ENCODE data around the gene FAM193A. TPM values are rescaled to one million over a fixed set of nuclear protein-coding genes. Genes with fewer than 3 reads are reported as not detected.
"Not testable (repeated sequence)": the region's sequence is repeated elsewhere in the genome, so short reads cannot be mapped to it uniquely, and the experiment has no call there.

FAM193A gene
- polyA plus RNA-seq, 4 donors = 23.6 to 33.0 (median 28.4) TPM

DNA sequence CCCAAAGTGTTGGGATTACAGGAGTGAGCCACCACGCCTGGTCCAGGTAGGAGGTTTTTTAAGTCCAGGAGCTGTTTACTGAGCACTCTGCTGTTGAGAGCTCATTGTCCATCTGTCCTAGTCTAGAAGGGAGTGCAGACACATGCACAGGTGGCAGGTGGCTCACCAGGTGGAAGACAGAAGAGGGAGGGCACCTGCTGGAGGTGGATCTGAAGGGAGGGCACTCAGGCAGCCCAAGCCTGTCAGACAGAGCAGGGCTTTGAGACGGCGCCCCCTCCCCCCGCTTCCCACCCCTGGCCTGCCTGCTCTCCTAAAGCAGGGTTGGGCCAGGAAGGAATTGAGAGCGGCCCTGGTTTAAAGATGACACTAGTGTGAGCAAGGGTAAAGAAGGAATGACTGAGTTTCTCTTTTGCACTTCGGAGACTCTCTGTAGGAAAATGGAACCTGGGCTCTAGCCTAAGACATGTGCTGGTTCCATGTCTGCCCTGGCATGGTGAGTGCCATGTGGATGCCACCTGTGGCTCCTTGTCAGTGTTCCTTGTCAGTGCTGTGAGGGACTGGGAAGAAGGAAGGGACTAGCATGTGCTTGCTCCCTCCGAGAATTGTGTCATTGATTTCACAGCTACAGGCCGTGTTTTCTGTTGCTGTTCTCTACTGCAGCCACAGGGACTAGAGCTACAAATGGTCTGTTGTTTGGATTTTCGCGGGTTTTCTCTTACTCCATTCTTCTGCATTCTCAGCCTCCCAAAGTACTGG is 111.1 kb downstream of the FAM193A start:
- no peak for DNase-seq (ENCODE audit: low read depth in 4 of 4, low spot score in 2 of 4)

DNA sequence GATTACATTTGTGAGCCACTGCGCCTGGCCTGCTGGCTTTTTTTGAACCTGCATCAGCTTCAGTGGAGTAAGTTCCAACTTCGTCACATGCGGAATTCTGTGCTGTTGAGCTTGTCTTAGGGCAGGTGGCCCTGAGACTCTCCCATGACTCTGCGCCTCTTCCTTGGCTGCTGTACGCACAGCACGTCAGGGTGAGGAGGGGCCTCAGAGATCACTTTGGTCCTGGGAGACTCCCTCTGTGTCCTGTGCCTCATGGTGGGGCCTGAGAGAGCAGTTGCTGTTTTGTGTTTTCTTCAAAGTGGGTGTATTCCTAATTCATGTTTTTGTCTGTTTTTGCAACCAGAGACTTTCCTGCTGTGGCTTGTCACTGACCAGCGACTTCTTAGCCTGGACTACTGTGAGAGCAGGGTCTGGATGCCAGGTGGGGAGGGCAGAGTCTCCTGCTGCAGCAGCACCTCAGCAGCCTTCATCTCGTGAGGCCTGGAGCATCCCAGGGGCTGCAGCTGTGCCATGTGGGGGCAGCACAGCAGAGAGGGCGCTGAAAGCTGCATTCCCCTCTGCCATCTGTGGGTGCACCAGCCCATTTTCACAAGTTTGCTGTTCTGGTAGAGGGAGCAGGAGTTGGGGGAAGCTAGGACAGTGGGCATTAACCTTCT is 111.8 kb downstream of the FAM193A start:
- DNase-seq (ENCODE audit: low read depth in 4 of 4, low spot score in 2 of 4) = no peak

DNA sequence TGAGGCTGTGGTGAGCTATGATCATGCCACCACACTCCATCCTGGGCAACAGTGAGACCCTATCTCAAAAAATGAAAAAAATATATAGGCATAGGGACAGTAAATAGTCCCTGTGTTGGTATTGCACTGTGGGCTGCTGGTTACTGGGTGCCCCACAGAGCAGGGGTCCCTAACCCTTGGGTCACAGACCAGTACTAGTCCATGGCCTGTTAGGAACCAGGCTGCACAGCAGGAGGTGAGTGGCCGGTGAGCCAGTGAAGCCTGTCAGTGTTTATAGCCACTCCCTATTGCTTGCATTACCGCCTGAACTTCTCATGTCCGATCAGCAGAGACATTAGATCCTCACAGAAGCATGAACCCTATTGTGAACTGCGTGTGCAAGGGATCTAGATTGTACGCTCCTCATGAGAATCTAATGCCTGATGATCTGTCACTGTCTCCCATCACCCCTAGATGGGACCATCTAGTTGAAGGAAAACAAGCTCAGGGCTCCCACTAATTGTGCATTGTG is 113.2 kb downstream of the FAM193A start:
- no peak for DNase-seq (ENCODE audit: low read depth in 4 of 4, low spot score in 2 of 4)

DNA sequence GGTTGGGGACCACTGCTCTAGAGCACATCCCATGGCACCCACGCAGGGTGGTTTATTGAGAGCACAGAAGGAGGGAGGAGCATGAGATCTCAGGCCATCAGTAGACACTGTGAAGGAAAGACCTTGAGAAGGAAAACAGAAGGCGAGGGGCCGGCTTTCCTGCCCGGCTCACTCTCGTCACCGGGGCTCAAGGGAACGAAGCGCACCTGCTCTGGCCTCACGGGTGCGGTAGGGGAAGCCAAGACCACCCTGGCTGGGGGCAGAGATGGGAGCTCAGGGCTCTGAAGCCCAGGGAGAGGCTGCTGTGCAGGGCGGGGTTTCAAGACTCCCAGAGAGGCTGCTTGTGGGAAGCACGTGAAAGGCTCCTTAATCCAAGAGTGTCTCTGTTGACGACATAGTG is 113.8 kb downstream of the FAM193A start:
- DNase-seq (ENCODE audit: low read depth in 4 of 4, low spot score in 2 of 4) = no peak

DNA sequence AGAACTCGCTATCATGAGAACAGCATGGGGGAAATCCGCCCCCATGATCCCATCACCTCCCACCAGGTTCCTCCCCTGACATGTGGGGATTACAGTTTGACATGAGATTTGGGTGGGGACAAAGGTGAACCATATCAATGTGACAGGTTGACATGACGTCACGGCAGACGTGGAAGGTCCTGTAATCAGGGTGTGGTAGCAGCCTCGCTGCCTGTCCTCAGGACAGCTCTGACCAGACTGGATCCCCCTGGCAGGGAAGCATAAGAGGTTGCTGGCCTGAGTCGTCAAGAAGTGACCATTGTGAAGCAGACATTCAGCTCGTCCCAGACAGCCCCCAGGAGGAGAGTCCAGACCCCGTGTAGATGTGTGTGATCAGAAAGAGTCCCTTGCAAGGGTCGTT is 115.1 kb downstream of the FAM193A start:
- DNase-seq (ENCODE audit: low read depth in 4 of 4, low spot score in 2 of 4) = no peak

DNA sequence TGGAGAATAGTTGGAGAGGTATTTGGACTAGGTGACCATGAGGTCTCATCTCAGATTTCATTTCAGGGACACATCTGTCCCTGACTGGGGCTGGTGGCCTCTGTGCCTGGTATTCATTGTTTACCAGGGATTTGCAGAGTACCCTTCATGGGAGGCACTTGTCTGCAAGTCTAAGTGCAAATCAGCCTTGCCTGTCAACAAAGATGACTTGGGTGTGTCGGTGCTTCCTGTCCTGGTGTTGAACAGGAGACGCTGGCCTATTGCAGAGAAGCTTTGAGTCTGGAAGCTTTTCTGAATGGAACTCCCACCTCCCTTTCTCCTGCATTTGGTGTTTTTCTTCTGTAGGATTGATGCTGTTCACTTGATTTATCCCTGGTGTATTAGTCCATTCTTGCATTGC is 115.6 kb downstream of the FAM193A start:
- DNase-seq (ENCODE audit: low read depth in 4 of 4, low spot score in 2 of 4) = no peak

DNA sequence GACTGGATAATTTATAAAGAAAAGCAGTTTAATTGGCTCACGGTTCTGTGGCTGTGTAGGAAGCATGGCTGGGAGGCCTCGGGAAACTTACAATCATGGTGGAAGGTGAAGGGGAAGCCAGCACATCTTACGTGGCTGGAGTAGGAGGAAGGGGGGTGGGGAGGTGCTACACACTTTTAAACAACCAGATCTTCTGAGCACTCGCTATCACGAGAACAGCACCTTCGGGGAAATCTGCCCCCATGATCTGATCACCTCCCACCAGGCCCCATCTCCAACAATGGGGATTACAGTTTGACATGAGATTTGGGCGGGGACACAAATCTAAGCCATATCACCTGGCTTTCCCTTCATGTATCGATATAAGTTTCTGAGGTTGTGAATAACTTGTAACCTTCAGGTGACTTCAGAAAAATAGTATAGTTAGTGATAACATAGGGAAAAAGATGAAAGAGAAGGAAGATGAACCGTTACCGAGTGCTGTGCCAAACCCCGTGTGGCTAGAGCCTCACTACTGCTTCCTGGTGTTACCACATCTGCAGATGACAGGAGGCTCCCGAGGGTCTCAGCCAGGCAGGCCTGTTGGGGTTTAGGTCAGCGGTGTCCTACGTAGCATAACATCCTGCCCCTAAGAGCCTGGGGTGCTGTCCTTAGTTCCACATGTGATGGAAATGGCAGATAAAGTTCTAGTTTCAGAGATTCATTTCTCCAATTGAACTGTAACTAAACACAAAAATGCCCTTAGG is 116.1 kb downstream of the FAM193A start:
- no peak for DNase-seq (ENCODE audit: low read depth in 4 of 4, low spot score in 2 of 4)

DNA sequence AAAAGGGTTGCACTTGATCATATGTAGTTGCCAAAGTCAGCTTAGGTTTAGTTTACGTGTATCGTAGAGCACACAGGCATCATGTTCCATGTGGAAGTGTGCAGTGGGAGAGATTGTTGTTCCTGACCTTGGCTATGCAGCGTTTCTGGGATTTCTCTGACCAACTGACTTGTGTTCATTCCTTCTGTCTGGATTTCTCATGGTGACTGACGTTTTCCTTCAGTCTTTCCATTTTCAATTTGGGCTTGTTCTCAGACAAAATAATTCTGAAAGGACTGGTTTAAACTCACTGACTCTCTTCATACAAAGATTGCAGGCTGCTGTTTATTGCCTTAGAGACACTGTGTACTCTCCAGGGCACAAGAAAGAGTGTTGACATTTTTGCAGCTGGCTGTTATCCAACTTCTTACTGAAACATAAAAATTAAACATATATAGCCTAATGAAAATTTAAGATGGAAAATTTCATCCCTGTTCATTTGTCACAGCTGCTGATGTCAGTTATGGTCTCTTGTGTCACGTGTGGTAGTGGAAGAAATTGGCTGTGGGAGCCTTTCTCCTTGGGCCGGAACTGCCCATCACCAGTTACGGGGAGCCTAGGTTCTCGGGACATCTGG is 124.3 kb downstream of the FAM193A start:
- DNase-seq (ENCODE audit: low read depth in 4 of 4, low spot score in 2 of 4) = peak in 1 of 4 donors; percentile 20

DNA sequence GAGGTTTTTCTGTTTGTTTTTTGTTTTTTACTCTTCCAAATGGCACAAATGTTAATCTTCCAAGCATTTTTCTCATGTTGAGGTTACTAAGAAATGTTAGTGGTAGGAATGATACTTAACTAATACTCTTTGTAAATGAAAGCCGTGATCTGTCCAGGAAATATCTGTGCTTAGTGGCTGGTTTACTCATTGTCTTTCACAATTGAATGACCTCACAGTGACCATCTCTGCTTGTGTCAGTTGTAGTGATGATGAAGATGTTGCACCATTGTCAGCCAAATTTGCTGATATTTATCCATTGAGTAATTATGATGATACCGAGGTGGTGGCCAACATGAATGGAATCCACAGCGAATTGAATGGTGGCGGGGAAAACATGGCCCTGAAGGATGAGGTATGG is 126.2 kb downstream of the FAM193A start:
- no peak for DNase-seq (ENCODE audit: low read depth in 4 of 4, low spot score in 2 of 4)

DNA sequence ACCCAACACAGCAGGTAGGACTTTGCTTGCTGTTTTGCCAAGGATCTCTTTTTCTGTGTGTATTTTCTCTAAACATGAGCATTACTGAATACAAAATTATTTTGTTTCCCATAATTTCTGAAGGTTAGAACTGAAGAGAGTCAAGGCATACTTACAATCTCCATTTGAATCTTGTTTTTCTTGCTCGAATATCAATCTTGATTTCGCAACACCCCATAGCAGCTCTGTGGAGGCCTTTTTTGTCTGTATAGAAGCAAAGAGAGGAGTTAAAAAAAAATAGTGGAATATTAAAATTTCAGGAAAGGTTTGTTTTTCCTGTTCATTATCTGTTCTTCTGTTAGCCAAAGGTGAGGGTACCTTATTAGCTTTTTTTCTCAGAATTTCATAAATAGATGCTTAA is 126.8 kb downstream of the FAM193A start:
- no peak for DNase-seq (ENCODE audit: low read depth in 4 of 4, low spot score in 2 of 4)

DNA sequence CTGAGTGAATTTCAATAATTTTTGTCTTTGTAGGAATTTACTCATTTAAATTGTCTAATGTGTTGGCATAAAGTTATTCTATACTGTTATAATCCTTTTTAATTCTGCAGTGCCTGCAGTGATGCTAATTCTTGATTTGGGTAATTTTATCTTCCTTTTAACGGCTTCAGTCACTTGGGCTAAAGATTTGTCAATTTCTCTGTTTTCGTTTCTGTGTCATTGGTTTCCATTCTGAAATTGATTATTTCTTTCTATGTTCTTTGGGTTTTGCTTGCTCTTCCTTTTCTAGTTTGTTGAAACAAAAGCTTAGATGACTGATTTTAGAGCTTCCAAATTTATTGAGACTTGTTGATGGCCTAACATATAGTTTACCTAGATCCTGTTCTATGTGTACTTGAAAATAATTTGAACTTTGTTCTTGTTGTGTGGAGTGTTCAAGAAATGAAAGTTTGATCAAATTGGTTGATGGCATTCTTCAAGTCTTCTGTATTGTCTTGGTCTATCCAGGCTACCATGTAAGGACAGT is 130.3 kb downstream of the FAM193A start:
- DNase-seq (ENCODE audit: low read depth in 4 of 4, low spot score in 2 of 4) = no peak

DNA sequence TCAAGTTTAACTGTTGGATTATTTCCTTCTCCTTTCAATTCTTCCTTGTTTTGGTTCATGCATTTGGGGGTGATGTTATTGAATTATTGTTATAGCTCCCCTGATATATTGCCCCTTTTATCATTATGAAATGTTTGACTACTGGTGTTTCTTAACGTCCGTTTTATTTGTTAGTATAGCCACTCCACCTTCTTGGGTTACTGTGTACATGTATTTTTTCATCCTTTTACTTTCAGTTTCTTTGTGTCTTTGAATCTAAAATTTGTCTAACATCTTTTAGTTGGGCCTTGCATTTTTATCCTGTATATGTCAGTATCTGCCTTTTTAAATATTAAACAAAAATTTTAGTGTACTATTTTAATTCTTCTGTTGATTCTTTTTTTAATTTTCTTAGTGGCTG is 131.0 kb downstream of the FAM193A start:
- no peak for DNase-seq (ENCODE audit: low read depth in 4 of 4, low spot score in 2 of 4)

DNA sequence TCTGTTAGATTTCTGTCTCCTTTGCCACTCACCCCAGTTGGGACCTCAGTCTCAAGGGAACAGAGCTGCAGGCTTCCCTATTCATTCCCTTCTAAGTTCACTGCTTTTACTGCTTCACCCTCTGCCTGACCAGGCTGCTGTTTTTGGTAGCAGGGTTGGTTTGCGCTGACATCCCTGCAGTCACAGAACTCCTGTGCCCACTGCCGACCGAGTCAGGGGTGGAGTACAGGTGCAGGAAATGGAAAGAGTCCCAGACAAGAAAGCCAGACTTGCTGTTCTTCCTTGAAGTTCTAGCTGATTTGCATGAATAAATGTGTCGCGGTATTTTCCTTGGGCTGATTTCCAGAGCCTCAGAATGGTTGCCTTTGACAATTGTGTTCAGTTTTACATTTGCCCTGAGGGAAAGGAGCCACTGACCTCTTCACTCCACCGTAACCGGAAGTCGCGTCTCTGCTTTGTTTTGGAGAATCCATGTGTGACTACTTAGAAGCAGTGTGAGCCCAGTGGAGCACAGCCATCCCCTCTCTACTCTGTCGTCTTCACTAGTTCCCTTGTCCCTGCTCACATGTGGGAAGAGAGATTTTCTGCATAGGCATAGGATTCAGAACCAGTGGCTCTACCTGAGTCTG is 134.9 kb downstream of the FAM193A start:
- DNase-seq (ENCODE audit: low read depth in 4 of 4, low spot score in 2 of 4) = peak in 2 of 4 donors; percentile 22 to 27

DNA sequence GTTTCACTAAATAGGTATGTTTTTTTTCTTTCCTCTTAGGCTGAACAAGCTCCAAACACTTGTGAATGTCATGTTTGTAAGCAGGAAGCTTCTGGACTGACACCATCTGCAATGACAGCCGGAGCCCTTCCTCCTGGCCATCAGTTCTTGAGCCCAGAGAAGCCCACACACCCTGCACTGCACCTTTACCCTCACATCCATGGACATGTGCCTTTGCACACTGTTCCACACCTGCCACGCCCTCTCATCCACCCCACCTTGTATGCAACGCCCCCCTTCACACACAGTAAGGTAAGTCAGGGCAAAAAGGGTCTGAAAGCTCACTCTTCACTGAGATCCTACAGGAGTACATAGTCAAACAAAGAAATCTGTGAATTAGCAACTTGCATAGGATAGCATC is 135.6 kb downstream of the FAM193A start:
- DNase-seq (ENCODE audit: low read depth in 4 of 4, low spot score in 2 of 4) = no peak

DNA sequence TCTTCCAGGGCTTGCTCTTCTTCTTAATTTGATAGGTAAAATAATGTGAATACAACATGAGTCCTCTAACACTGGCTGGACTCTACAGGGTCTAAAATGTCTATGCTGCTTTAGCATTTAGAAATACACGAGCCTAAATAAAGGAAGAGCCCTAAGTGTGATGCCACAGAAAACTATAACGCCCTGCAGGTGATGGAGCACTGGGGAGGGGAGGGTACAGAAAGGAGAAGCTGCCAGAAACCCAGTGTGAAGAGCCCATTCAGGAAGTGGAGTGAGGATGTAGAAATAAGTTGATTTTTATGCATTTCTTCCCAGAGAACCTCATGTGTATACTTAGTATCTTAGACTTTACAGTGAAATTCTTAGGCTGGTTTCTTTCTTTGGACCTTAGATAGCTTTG is 136.3 kb downstream of the FAM193A start:
- DNase-seq (ENCODE audit: low read depth in 4 of 4, low spot score in 2 of 4) = no peak

DNA sequence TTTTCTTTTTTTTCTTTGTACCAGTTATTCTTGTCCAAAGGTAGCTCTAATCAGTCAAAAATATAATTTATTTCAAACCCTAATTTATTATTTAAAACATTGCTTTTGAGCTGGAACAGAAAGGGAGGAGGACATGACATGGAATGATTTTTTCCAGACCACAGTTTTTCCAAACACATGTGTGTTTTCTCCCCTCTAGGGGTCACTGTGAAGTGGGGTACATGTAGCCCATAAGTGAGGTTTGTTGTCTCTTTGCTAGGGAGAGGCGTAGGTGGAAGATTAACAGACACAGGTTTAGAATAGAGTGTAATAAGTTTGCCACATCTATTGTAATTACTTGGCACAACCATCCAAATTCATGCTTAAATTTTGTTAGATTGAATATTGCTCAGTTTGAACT is 136.7 kb downstream of the FAM193A start:
- DNase-seq (ENCODE audit: low read depth in 4 of 4, low spot score in 2 of 4) = no peak

DNA sequence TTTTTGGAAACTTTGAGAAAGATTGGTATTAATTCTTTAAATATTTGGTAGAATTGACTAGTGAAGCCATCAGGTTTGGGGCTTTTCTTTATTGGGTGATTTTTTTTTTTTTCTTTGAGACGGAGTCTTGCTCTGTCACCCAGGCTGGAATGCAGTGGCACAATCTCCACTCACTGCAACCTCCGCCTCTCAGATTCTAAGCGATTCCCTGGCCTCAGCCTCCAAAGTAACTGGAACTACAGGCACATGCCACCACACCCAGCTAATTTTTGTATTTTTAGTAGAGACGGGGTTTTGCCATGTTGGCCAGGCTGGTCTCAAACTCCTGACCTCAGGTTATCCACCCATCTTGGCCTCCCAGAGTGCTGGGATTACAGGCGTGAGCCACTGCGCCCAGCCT is 143.3 kb downstream of the FAM193A start:
- not testable (repeated sequence) for DNase-seq (ENCODE audit: low read depth in 4 of 4, low spot score in 2 of 4)

DNA sequence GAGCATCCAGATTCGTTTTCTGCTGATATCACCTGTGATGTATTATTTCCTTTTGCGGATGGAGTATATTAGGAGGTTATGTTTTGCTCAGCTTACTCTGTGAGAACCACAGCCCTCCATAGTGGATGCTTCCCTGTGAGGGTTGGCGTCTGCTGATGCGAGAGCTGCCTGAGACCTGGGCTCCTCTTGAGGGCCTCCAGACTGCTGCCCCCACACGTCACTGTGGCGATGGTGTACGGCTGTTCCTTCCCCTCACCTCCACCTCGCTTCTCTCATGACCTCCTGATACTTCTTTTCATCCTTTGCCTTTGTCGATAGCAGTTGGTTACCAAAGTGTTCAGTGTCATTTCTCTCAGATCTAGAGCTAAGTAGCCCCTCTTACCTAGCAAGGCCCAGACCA is 148.0 kb downstream of the FAM193A start:
- DNase-seq (ENCODE audit: low read depth in 4 of 4, low spot score in 2 of 4) = no peak

DNA sequence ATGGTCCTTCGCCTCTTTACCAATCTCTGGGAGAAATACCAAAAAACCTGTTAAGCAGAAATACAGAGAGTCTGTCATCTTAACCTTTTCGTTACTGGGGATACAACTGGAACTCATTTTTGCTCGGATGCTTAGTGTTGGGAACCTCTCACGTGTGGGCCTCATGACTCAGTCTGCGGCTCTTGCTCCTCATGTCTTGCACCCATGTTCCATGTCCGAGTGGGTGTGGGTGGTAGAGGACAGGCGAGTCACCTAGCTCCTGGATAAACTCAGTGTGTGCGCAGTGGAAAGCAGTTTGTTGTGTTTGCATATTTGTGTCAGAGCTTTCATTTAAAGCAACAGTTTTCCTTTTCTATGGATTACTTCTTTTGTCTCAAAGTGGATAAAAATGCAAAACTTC is 149.1 kb downstream of the FAM193A start:
- no peak for DNase-seq (ENCODE audit: low read depth in 4 of 4, low spot score in 2 of 4)

Data from left renal cortex interstitium (tissue), 4 donors.